Ectodermal cell (in vitro differentiated cells): Measurements from ENCODE around the gene IRAK4.
"Not testable (repeated sequence)": the region's sequence is repeated elsewhere in the genome, so short reads cannot be mapped to it uniquely, and the experiment has no call there.

Experiments
- H3K27ac ChIP-seq: 2 replicates; pipeline ENCODE4 v1.7.0; 2013; ENCODE audit warnings: mild to moderate bottlenecking, low read depth, low read length; ENCODE audit not compliant: insufficient read depth, poor library complexity, severe bottlenecking
- H3K27me3 ChIP-seq: 2 replicates; pipeline ENCODE4 v1.7.0; 2013; ENCODE audit warnings: mild to moderate bottlenecking, low read length; ENCODE audit not compliant: insufficient read depth, control insufficient read depth, poor library complexity, severe bottlenecking
- H3K36me3 ChIP-seq: one replicate; pipeline ENCODE4 v1.7.0; 2013; ENCODE audit warnings: low read length; ENCODE audit not compliant: control insufficient read depth, insufficient read depth
- H3K4me1 ChIP-seq: one replicate; pipeline ENCODE4 v1.7.0; 2013; ENCODE audit warnings: low read length; ENCODE audit not compliant: control insufficient read depth, insufficient read depth
- H3K4me3 ChIP-seq: 2 replicates; pipeline ENCODE4 v1.7.0; 2013; ENCODE audit warnings: low read depth, low read length, control low read depth; ENCODE audit not compliant: insufficient read depth
- H3K9me3 ChIP-seq: 2 replicates; pipeline ENCODE4 v1.7.0; 2013; ENCODE audit warnings: mild to moderate bottlenecking, low read length, moderate library complexity; ENCODE audit not compliant: control insufficient read depth
- WGBS, 2 experiments: methylation state at CpG; one replicate each; pipeline ENCODE4 v1.1.7; 2013; ENCODE audit warnings: missing lambda C conversion rate in 2 of 2; 5-methylcytosine and 5-hydroxymethylcytosine counted together

IRAK4 gene

GRCh38 chr12:43740511-43741100 lies 18.1 kb upstream of the IRAK4 start:
- H3K27ac ChIP-seq, result no peak overlapping the region
- 93 to 95% methylated on average over 2 of the region's 3 CpGs for WGBS, 2 experiments
- H3K36me3 ChIP-seq, result no peaks in the 10 kb centered on the region
- no peaks in the 10 kb centered on the region for H3K9me3 ChIP-seq
- no peaks in the 10 kb centered on the region for H3K27me3 ChIP-seq
- no peak overlapping the region for H3K4me3 ChIP-seq
- H3K4me1 ChIP-seq, result no peaks in the 10 kb centered on the region

GRCh38 chr12:43742106-43742505 lies 16.6 kb upstream of the IRAK4 start:
- H3K36me3 ChIP-seq, result no peaks in the 10 kb centered on the region
- no peak overlapping the region for H3K27ac ChIP-seq
- H3K9me3 ChIP-seq, result no peaks in the 10 kb centered on the region
- H3K4me1 ChIP-seq, result no peaks in the 10 kb centered on the region
- no peaks in the 10 kb centered on the region for H3K27me3 ChIP-seq
- no peak overlapping the region for H3K4me3 ChIP-seq

GRCh38 chr12:43744826-43745225 lies 13.9 kb upstream of the IRAK4 start:
- no peak overlapping the region for H3K4me3 ChIP-seq
- no peaks in the 10 kb centered on the region for H3K4me1 ChIP-seq
- H3K27me3 ChIP-seq, result no peaks in the 10 kb centered on the region
- no peak overlapping the region for H3K27ac ChIP-seq
- no peaks in the 10 kb centered on the region for H3K36me3 ChIP-seq
- H3K9me3 ChIP-seq, result no peaks in the 10 kb centered on the region

- whole genome bisulfite sequencing, 2 experiments, result 92 to 96% methylated on average over 5 of the region's 5 CpGs
- Histone ChIP-seq H3K27ac (no peak overlapping the region), H3K9me3 (no peaks in the 10 kb centered on the region), H3K4me3 (no peak overlapping the region), H3K27me3 (no peaks in the 10 kb centered on the region), H3K36me3 (no peaks in the 10 kb centered on the region), H3K4me1 (no peaks in the 10 kb centered on the region)
These were observed 9.7 kb upstream of the IRAK4 start for GRCh38 chr12:43749016-43749415.

GRCh38 chr12:43750814-43751213 lies 7.9 kb upstream of the IRAK4 start:
- no peaks in the 10 kb centered on the region for H3K36me3 ChIP-seq
- no peaks in the 10 kb centered on the region for H3K9me3 ChIP-seq
- H3K27me3 ChIP-seq, result no peaks in the 10 kb centered on the region
- H3K4me3 ChIP-seq, result no peak overlapping the region
- no peak overlapping the region for H3K27ac ChIP-seq
- 90 to 98% methylated on average over 3 of the region's 3 CpGs for WGBS, 2 experiments
- no peaks in the 10 kb centered on the region for H3K4me1 ChIP-seq

GRCh38 chr12:43751360-43751759 lies 7.4 kb upstream of the IRAK4 start:
- not testable (repeated sequence) for H3K36me3 ChIP-seq, H3K27ac ChIP-seq, H3K9me3 ChIP-seq, H3K27me3 ChIP-seq, H3K4me1 ChIP-seq, H3K4me3 ChIP-seq
- WGBS, 2 experiments, result 100% methylated on average over 2 to 3 of the region's 6 CpGs

GRCh38 chr12:43754015-43754414 lies 4.7 kb upstream of the IRAK4 start:
- Histone ChIP-seq H3K9me3 (no peaks in the 10 kb centered on the region), H3K27me3 (no peaks in the 10 kb centered on the region), H3K36me3 (no peaks in the 10 kb centered on the region), H3K4me1 (peaks cover 5% of the 10 kb centered on the region), H3K4me3 (no peak overlapping the region), H3K27ac (no peak overlapping the region)
- WGBS, 2 experiments, result 90% methylated on average over 2 of the region's 3 CpGs

GRCh38 chr12:43758247-43758727 lies 464 bp upstream of the IRAK4 start:
- Histone ChIP-seq H3K4me3 (peak overlapping the region; percentile 61), H3K9me3 (no peaks in the 10 kb centered on the region), H3K27ac (no peak overlapping the region), H3K27me3 (no peaks in the 10 kb centered on the region), H3K36me3 (no peaks in the 10 kb centered on the region), H3K4me1 (peaks cover 5% of the 10 kb centered on the region)
- 14 to 15% methylated on average over 18 of the region's 18 CpGs for WGBS, 2 experiments

GRCh38 chr12:43760396-43760795 lies 1.6 kb downstream of the IRAK4 start:
- Histone ChIP-seq H3K27me3 (no peaks in the 10 kb centered on the region), H3K4me1 (peaks cover 5% of the 10 kb centered on the region), H3K36me3 (no peaks in the 10 kb centered on the region), H3K9me3 (no peaks in the 10 kb centered on the region), H3K27ac (no peak overlapping the region), H3K4me3 (no peak overlapping the region)
- 95 to 97% methylated on average over 2 of the region's 2 CpGs for WGBS, 2 experiments

GRCh38 chr12:43761500-43761899 lies 2.7 kb downstream of the IRAK4 start:
- Histone ChIP-seq H3K27me3 (no peaks in the 10 kb centered on the region), H3K4me3 (no peak overlapping the region), H3K9me3 (no peaks in the 10 kb centered on the region), H3K27ac (no peak overlapping the region), H3K36me3 (no peaks in the 10 kb centered on the region), H3K4me1 (peaks cover 5% of the 10 kb centered on the region)

- H3K4me1 ChIP-seq, result peaks cover 5% of the 10 kb centered on the region
- H3K9me3 ChIP-seq, result no peaks in the 10 kb centered on the region
- no peak overlapping the region for H3K4me3 ChIP-seq
- H3K36me3 ChIP-seq, result no peaks in the 10 kb centered on the region
- H3K27ac ChIP-seq, result no peak overlapping the region
- H3K27me3 ChIP-seq, result no peaks in the 10 kb centered on the region
These were observed 3.8 kb downstream of the IRAK4 start for GRCh38 chr12:43762596-43762995.
